NT2/D1 (cell line): ENCODE data around the gene SH3PXD2A.

Experiments used
- SUZ12 ChIP-seq: IDR thresholded peaks from 2 replicates; pipeline ENCODE4 v1.6.1; 2011; ENCODE audit not compliant: insufficient read length, insufficient read depth; ENCODE audit errors: extremely low read depth
- YY1 ChIP-seq: IDR thresholded peaks from 2 replicates; pipeline ENCODE4 v1.6.1; 2011; ENCODE audit not compliant: insufficient read length, insufficient read depth
- ZNF274 ChIP-seq: IDR thresholded peaks from 2 replicates; pipeline ENCODE4 v1.6.1; 2011; ENCODE audit warnings: mild to moderate bottlenecking, low read depth, low read length

GRCh38 chr10:103786020-103786419, 69.4 kb downstream of the SH3PXD2A start:
- no peak for TF ChIP-seq YY1
- TF ChIP-seq ZNF274 = no peak
- TF ChIP-seq SUZ12 = no peak
